CD14-positive monocyte (primary cell): ENCODE measurements around the gene CDHR5. TPM values are rescaled to one million over a fixed set of nuclear protein-coding genes. Genes with fewer than 3 reads are reported as not detected.
A peak's percentile ranks its signal among the peaks of the same experiment; 100 is the strongest.

Experiments
- DNase-seq, 3 donors: peaks; one replicate each; pipeline ENCODE4 v3.0.0-alpha.2; 2011 to 2022
- H2AFZ ChIP-seq: 2 replicates; pipeline ENCODE4 v1.6.0; 2012; ENCODE audit warnings: mild to moderate bottlenecking, low read depth, low read length, inconsistent platforms; ENCODE audit not compliant: insufficient read depth, poor library complexity, severe bottlenecking
- H3K27ac ChIP-seq, 2 donors: 1 replicate in 1 of 2; 2 replicates in 1 of 2; pipeline ENCODE4 v1.5.1; 2012 to 2013; ENCODE audit warnings: low read length in 2 of 2, control low read depth in 1 of 2, inconsistent platforms in 1 of 2, low read depth in 1 of 2, mild to moderate bottlenecking in 1 of 2
- H3K27me3 ChIP-seq, 2 donors: one replicate each; pipeline versions ENCODE4 v1.6.0 to v1.6.1; 2011 to 2013; ENCODE audit warnings: low read length in 2 of 2; ENCODE audit not compliant: control insufficient read depth in 2 of 2, insufficient read depth in 2 of 2
- H3K36me3 ChIP-seq, 2 donors: replicated peaks in 1 of 2; 1 replicate in 1 of 2; 2 replicates in 1 of 2; pipeline versions ENCODE4 v1.5.1 to v1.6.1; 2012 to 2013; ENCODE audit warnings: low read length in 2 of 2, control low read depth in 1 of 2, inconsistent platforms in 1 of 2, mild to moderate bottlenecking in 1 of 2; ENCODE audit not compliant: insufficient read depth in 2 of 2, control insufficient read depth in 1 of 2
- H3K4me1 ChIP-seq, 2 donors: 1 replicate in 1 of 2; 2 replicates in 1 of 2; pipeline versions ENCODE4 v1.5.1 to v1.6.1; 2012 to 2013; ENCODE audit warnings: low read length in 2 of 2, control low read depth in 1 of 2, inconsistent platforms in 1 of 2, mild to moderate bottlenecking in 1 of 2, moderate library complexity in 1 of 2; ENCODE audit not compliant: insufficient read depth in 2 of 2, control insufficient read depth in 1 of 2
- H3K4me2 ChIP-seq: replicated peaks from 2 replicates; pipeline ENCODE3; 2012; ENCODE audit warnings: low read length, moderate library complexity, mild to moderate bottlenecking; ENCODE audit not compliant: poor library complexity, severe bottlenecking; ENCODE audit errors: extremely low read depth
- H3K4me3 ChIP-seq, 3 experiments: fragments of 200-600 bp in 1 of 3; sonication (generic) in 1 of 3; replicated peaks in 1 of 3; 1 replicate in 2 of 3; 2 replicates in 1 of 3; pipeline ENCODE4 v1.5.1; 2011 to 2013; ENCODE audit warnings: low read length in 3 of 3, mild to moderate bottlenecking in 3 of 3, control low read depth in 2 of 3, low read depth in 2 of 3, inconsistent platforms in 1 of 3, moderate library complexity in 1 of 3
- H3K79me2 ChIP-seq: 2 replicates; pipeline ENCODE4 v1.6.0; 2012; ENCODE audit warnings: mild to moderate bottlenecking, control low read depth, inconsistent platforms, low read length, moderate library complexity; ENCODE audit not compliant: insufficient read depth
- H3K9ac ChIP-seq: 2 replicates; pipeline ENCODE4 v1.6.0; 2017; ENCODE audit warnings: low read length, mild to moderate bottlenecking; ENCODE audit not compliant: insufficient read depth, poor library complexity, severe bottlenecking
- H3K9me3 ChIP-seq, 2 donors: replicated peaks in 1 of 2; 1 replicate in 1 of 2; 2 replicates in 1 of 2; pipeline versions ENCODE4 v1.5.1 to v1.6.1; 2012 to 2013; ENCODE audit warnings: low read length in 2 of 2, control low read depth in 1 of 2; ENCODE audit not compliant: control insufficient read depth in 1 of 2, insufficient read depth in 1 of 2
- H4K20me1 ChIP-seq: 2 replicates; pipeline ENCODE4 v1.6.0; 2012; ENCODE audit warnings: mild to moderate bottlenecking, low read length, control low read depth, moderate library complexity; ENCODE audit not compliant: insufficient read depth
- H3K27ac Mint-ChIP-seq, 7 donors: one replicate each; pipeline ENCODE4 v1.8.0; 2020; ENCODE audit warnings: mild to moderate bottlenecking in 7 of 7, mixed read lengths in 7 of 7, moderate library complexity in 6 of 7, inconsistent platforms in 2 of 7
- H3K27me3 Mint-ChIP-seq, 3 donors: one replicate each; pipeline ENCODE4 v1.8.0; 2021 to 2022; ENCODE audit warnings: low read depth in 3 of 3, mild to moderate bottlenecking in 3 of 3, mixed read lengths in 3 of 3, moderate library complexity in 3 of 3, inconsistent platforms in 1 of 3
- H3K36me3 Mint-ChIP-seq, 2 donors: one replicate each; pipeline ENCODE4 v1.8.0; 2020; ENCODE audit warnings: mixed read lengths in 2 of 2, inconsistent platforms in 1 of 2, mild to moderate bottlenecking in 1 of 2
- H3K4me1 Mint-ChIP-seq: one replicate; pipeline ENCODE4 v1.8.0; 2020; ENCODE audit warnings: mild to moderate bottlenecking, mixed read lengths
- H3K4me3 Mint-ChIP-seq, 2 donors: one replicate each; pipeline ENCODE4 v1.8.0; 2020; ENCODE audit warnings: mild to moderate bottlenecking in 2 of 2, mixed read lengths in 2 of 2, moderate library complexity in 1 of 2
- H3K9me3 Mint-ChIP-seq, 7 donors: one replicate each; pipeline ENCODE4 v1.8.0; 2020 to 2022; ENCODE audit warnings: mixed read lengths in 7 of 7, mild to moderate bottlenecking in 6 of 7, moderate library complexity in 6 of 7, inconsistent platforms in 2 of 7
- WGBS: methylation state at CpG from one replicate; pipeline ENCODE4 v1.1.5; 2013; ENCODE audit warnings: missing lambda C conversion rate; ENCODE audit not compliant: insufficient coverage; 5-methylcytosine and 5-hydroxymethylcytosine counted together
- intact Hi-C, 2 donors: fragments of 100-400 bp; cut with micrococcal nuclease; formaldehyde crosslinking; loops; one replicate each; pipeline versions ENCODE4 v1.15.0 to v1.15.1; 2023
- polyA plus RNA-seq, 3 donors: library from polyadenylated mRNA; depleted of rRNA in 1 of 3; unstranded in 2 of 3; stranded (reverse) in 1 of 3; fragments of 300-500 nt in 2 of 3; fragments of >200 nt in 1 of 3; fragmentation: Illumina TruSeq in 2 of 3; gene quantifications; 1 replicate in 2 of 3; 2 replicates in 1 of 3; pipeline ENCODE4 v1.2.3, GENCODE V29; 2012 to 2021
- TF ChIP-seq, protein P1 (sequence below): fragments of 200-600 bp; IDR thresholded peaks from one replicate; pipeline ENCODE4 v1.8.0; 2022; ENCODE audit warnings: antibody characterized with exemption, mild to moderate bottlenecking

The CDHR5 gene
- polyA plus RNA-seq, 3 donors: 0.18 to 0.43 (median 0.18) TPM

DNA sequence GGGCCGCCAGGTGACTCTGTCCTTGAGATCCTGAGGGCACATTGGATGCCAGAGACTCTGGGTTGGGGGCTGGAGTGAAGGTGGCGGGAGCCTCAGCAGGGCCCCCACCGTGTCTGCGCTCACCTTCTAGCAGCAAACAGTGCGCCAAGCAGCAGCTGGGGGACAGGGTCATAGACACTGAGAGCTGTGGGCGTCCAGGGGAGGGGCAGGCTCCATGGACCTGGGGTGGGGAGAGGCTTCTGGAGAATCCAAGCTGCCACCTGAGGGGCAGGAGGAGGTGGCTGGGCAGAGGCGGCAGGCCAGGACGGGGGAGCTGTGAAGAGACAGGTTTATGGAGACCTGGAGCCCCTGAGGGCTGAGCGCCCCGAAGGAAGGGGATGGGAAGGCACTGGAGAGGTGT lies 40.5 kb downstream of the CDHR5 start:
- H3K4me1 Mint-ChIP-seq: peaks cover 34% of the 10 kb centered on the region

DNA sequence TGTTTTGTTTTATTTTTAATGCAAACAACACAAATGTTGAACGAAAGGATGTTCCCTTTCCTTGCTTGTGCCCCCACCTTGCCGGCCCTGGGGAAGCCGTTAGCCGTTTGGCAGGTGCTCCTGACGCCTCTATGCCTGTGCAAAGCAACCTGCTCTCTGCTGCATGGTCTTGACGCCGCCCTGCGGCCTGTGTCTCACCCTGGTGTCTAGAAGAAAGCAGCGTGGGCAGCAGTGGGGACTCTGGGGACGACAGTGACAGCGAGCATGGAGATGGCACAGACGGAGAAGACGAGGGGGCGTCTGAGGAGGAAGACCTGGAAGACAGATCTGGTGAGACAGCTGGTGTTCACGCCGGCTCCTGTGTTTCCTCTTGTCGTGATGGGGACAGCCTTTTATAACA lies 43.0 kb downstream of the CDHR5 start:
- no peaks in the 10 kb centered on the region for H3K9me3 ChIP-seq
- no peak overlapping the region for H3K4me3 ChIP-seq
- peaks cover 35 to 44% of the 10 kb centered on the region in 2 donors for H3K36me3 ChIP-seq
- H3K27ac ChIP-seq: no peak overlapping the region
- H3K9me3 Mint-ChIP-seq: peaks cover 0 to 3% (median 0%) of the 10 kb centered on the region in 7 donors
- peaks cover 82% of the 10 kb centered on the region for H3K79me2 ChIP-seq
- peaks cover 16 to 34% of the 10 kb centered on the region in 2 donors for H3K4me1 ChIP-seq
- 96% methylated on average over 15 of the region's 17 CpGs for WGBS
- H3K4me2 ChIP-seq: no peak overlapping the region
- DNase-seq: no peak
- no peaks in the 10 kb centered on the region for H3K27me3 ChIP-seq
- H3K4me3 Mint-ChIP-seq: no peak overlapping the region
- TF ChIP-seq, protein P1, sequence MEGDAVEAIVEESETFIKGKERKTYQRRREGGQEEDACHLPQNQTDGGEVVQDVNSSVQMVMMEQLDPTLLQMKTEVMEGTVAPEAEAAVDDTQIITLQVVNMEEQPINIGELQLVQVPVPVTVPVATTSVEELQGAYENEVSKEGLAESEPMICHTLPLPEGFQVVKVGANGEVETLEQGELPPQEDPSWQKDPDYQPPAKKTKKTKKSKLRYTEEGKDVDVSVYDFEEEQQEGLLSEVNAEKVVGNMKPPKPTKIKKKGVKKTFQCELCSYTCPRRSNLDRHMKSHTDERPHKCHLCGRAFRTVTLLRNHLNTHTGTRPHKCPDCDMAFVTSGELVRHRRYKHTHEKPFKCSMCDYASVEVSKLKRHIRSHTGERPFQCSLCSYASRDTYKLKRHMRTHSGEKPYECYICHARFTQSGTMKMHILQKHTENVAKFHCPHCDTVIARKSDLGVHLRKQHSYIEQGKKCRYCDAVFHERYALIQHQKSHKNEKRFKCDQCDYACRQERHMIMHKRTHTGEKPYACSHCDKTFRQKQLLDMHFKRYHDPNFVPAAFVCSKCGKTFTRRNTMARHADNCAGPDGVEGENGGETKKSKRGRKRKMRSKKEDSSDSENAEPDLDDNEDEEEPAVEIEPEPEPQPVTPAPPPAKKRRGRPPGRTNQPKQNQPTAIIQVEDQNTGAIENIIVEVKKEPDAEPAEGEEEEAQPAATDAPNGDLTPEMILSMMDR: no peak
- H3K27me3 Mint-ChIP-seq: no peaks in the 10 kb centered on the region
- H3K27ac Mint-ChIP-seq: peak overlapping the region in 2 of 7 donors; percentile 30 to 83
- intact Hi-C loops: no loop called here
- H4K20me1 ChIP-seq: peaks cover 90% of the 10 kb centered on the region
- no peak overlapping the region for H3K9ac ChIP-seq
- H2AFZ ChIP-seq: no peak overlapping the region
- peaks cover 37% of the 10 kb centered on the region for H3K4me1 Mint-ChIP-seq
- H3K36me3 Mint-ChIP-seq: peaks cover 36 to 52% of the 10 kb centered on the region in 2 donors

More for the DNA sequence above, 40.5 kb downstream of the CDHR5 start:
- Mint-ChIP-seq H3K27me3 (no peaks in the 10 kb centered on the region), H3K9me3 (no peaks in the 10 kb centered on the region), H3K36me3 (peaks cover 55 to 72% of the 10 kb centered on the region in 2 donors), H3K4me3 (no peak overlapping the region), H3K27ac (peak overlapping the region in 1 of 7 donors; percentile 68)
- H3K79me2 ChIP-seq: peaks cover 67% of the 10 kb centered on the region
- H3K9me3 ChIP-seq: no peaks in the 10 kb centered on the region
- intact Hi-C loops: no loop called here
- peaks cover 81% of the 10 kb centered on the region for H4K20me1 ChIP-seq
- no peak overlapping the region for H3K9ac ChIP-seq
- H3K4me2 ChIP-seq: no peak overlapping the region
- H2AFZ ChIP-seq: no peak overlapping the region
- 98% methylated on average over 5 of the region's 10 CpGs for WGBS
- peaks cover 45 to 60% of the 10 kb centered on the region in 2 donors for H3K36me3 ChIP-seq
- no peaks in the 10 kb centered on the region for H3K27me3 ChIP-seq
- TF ChIP-seq, protein P1: no peak
- H3K27ac ChIP-seq: no peak overlapping the region
- no peak for DNase-seq
- peaks cover 23 to 32% of the 10 kb centered on the region in 2 donors for H3K4me1 ChIP-seq
- H3K4me3 ChIP-seq: no peak overlapping the region
